C1 segment of cervical spinal cord (tissue), 14 donors: ENCODE measurements around the gene CLIP2.
"Not testable (repeated sequence)": the region's sequence is repeated elsewhere in the genome, so short reads cannot be mapped to it uniquely, and the experiment has no call there.

Source experiments
- DNase-seq, 14 donors: peaks; one replicate each; lab custom pipeline; 2025; lab: John Stamatoyannopoulos, UW

Gene CLIP2

DNA sequence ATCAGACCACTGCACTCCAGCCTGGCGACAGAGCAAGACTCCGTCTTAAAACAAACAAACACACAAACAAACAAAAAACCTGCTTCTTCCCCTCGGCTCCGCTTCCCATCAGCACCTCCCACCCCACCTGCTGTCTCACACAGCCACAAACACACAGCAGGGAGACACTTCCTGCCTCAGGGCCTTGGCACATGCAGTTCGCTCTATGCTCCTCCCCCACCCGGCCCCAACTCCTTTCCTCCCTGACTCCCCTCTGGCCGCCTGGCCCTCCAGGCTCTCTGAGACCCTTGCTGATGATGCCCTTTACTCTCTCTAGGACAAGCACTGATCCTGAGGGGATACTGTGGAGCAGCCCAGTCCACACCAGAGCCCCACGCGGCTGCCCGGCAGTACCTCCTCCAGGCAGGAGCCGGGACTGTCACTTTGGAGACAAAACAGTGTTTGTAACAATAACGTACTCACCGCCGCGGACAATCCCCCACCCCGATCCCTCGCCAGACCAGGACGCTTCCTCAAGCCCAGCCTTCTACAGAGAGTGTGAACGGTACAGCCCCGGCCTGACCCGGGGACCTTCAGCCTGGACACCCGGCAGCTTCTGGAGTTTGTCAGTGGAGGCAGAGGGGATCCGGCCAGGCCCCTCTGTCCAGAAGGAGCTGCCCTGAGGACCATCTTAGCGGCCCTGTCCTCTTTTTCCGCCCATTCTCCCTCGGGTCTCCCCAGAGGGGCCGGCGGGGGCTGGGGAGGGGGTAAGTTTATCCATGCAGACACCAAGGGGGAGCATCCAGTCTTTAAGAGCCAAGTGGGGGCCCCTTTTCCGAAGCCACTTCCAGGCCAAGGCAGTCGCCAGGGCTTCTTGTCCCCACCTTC is 114.5 kb downstream of the CLIP2 start:
- DNase-seq: no peak

GRCh38 chr7:74404388-74404700 is 115.1 kb downstream of the CLIP2 start:
- DNase-seq: no peak

DNA sequence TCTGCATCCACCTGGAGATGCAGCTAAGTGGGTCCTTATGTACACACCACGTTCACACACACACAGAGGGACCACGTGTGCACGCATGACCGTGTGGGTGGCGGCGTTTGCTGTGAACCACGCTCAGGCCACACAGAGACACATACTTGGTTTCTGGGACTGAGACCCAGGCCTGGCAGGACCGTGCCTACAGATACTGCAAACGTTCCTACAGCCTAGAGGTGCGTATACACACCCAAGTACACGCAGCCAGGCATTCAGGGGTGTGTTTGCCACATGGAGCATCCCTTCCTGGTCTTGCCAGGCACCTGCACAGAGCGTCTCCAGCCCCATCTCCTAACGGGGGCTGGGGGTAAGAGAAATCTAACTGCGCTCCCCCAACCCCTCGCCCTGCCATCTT is 115.5 kb downstream of the CLIP2 start:
- no peak for DNase-seq

DNA sequence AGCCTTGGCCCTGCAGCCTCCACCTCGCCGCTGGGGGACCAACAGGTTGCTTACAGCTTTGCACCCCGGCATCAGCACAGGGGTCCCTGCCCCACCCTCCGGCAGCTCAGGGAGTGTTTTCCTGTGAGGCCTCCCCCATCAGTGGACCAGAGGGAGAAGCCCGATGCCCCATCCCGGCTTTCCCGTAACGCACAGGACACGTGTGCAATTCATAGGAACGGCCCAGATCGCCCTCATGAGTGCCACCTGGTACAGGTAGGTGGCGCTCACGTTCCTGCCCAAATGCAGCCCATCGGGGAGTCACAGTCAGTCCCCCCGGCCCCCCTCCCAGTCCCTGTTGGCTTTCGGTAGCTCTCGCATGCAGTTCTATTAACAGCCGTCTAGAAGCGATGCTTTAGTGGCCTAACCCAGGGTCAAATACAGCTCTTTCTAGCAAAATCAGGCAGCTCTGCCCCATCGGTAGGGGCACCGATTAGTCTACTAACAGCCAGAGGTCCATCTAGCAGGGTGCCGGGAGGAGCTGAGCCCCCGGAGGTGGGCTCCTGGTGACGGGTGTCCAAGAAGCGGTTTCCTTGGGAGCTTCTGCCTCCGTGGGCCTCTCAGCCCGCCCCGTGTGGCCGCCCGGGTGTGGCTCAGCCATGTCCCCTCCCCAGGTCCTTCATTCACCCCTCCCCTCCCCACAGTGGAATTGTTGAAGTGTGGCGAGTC is 116.1 kb downstream of the CLIP2 start:
- DNase-seq: no peak

DNA sequence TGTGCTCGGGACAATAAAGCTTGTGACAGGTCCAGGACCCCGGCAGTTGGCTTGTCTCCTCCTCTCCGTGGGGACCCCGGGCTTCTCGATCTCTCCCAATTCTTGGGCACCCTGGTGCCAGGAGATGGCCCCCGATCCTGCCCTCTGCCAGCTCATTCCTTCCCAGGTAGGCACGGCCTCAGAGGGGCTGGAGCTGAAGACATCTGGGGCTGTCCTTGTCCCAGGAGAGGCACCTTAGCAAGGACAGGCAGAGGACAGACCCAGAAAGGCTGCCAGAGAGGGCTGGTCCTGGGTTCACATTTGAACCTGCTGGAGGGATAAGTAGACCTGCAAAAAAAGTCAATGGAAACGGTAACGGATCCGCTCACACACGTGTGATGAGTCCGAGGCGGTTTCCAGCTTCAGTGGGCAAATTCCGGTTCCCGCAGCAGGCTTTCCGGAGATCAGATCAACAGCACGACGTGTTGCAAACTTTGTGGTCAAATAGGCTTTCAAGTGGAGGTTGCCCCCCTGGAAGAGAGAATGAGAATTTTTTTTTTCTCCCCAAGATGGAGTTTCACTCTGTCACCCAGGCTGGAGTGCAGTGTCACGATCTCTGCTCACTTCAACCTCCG is 116.8 kb downstream of the CLIP2 start:
- no peak for DNase-seq

DNA sequence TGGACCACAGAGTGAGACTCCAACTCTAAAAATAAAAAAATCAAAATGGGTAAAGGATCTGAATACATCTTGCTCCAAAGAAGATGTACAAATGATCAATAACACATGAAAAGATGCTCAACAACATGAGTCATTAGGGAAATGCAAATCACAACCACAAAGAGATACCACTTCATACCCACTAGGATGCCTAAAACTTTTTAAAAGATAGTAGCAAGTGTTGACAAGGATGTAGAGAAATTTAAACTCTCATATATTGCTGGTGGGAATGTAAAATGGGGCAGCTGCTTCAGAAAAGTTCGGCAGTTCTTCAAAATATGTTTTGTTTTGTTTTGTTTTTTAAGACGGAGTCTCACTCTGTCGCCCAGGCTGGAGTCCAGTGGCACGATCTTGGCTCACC is 118.8 kb downstream of the CLIP2 start:
- no peak for DNase-seq

GRCh38 chr7:74409571-74409970 is 120.4 kb downstream of the CLIP2 start:
- no peak for DNase-seq

GRCh38 chr7:74410772-74411171 is 121.6 kb downstream of the CLIP2 start:
- DNase-seq: no peak

DNA sequence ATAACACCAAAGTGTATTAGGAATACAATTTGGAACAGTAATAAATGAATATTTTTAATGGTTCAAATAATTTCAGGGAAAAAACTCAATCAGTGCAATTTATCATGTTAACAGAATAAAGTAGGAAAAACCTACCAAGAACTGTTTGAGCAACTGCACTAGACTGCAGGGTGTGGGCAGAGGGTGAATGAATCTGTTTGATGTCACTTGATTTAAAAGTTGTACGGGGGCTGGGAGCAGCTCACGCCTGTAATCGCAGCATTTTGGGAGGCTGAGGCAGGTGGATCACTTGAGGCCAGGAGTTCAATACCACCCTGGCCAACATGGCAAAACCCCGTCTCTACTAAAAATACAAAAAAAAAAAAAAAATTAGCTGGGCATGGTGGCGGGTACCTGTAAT is 122.4 kb downstream of the CLIP2 start:
- not testable (repeated sequence) for DNase-seq

DNA sequence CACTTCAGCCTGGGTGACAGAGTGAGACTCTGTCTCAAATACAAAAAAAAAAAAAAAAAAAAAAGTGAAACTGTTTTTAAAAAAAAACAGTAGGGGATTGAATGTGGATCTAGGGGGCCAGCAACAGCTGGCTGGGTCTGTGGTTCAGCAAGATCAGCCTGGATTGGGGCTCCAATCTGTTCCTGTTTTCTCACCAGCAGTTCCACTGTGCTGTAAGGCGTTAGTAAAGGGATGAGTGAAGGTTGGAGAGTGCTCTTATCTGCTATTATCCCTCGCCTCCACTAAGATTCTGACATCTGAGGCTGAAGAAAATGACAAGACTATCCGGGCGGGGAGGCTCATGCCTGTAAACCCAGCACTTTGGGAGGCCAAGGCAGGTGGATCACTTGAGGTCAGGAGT is 122.8 kb downstream of the CLIP2 start:
- DNase-seq: no peak

GRCh38 chr7:74412603-74413002 is 123.4 kb downstream of the CLIP2 start:
- no peak for DNase-seq

GRCh38 chr7:74414595-74415333 is 125.6 kb downstream of the CLIP2 start:
- DNase-seq: not testable (repeated sequence)

GRCh38 chr7:74417419-74417971 is 128.3 kb downstream of the CLIP2 start:
- DNase-seq: peak in 12 of 14 donors; percentile 21 to 74 (median 49)

DNA sequence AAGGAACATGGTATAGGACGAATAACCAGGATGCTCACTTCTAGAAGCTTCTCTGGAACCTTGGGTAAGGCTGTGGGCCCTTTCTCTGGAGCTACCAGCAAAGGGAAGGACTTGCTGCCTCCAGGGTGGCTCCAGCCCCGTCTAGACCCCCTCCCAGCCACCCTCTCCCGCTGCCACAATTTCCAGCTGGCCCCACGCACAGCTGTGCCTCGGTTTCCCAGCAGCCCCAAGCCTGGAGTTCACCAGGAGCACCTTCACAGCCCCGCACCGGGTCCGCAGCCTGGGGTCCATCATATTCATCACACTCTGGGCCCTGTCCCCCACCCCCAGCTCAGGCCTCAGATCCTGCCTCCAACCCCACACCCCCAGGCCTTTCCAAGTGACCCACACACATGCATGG is 128.9 kb downstream of the CLIP2 start:
- no peak for DNase-seq

DNA sequence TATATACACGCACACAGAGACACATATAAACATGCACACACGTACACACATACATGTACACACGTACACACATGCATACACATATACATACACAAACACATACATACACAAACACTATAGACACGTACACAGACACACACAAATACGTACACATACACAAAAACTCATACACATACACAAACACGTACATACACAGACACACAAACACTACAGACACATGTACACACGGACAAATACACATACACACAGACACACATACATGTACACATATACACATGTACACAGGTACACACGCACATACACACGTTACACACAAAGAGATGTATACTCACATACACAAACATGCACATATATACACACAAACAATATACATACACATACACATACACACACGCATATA is 129.3 kb downstream of the CLIP2 start:
- no peak for DNase-seq

DNA sequence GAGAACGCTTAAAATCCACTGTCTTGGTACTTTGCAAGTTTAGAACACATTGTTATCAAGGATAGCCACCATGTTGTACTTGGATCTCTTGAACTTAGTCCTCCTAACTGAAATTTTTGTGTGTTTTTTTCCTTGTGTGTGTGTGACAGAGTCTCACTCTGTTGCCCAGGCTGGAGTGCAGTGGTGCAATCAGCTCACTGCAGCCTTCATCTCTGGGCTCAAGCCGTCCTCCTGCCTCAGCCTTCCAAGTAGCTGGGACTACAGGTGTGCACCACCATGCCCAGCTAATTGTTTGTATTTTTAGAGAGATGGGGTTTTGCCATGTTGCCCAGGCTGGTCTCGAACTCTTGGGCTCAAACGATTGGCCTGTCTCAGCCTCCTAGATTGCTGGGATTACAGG is 130.0 kb downstream of the CLIP2 start:
- DNase-seq: not testable (repeated sequence)

DNA sequence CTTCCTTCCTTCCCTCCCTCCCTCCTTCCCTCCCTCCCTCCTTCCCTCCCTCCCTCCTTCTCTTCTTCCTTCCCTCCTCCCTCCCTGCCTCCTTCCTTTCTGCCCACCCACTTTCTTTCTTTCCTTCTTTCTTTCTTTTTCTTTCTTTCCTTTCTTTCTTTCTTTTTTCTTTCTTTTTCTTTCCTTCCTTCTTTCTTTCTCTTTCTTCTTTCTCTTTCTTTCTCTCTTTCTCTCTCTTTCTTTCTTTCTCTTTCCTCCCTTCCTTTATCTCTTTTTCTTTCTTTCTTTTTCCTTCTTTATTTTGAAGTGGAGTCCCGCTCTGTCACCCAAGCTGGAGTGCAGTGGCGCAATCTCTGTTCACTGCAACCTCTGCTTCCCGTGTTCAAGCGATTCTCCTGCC is 130.8 kb downstream of the CLIP2 start:
- no peak for DNase-seq

DNA sequence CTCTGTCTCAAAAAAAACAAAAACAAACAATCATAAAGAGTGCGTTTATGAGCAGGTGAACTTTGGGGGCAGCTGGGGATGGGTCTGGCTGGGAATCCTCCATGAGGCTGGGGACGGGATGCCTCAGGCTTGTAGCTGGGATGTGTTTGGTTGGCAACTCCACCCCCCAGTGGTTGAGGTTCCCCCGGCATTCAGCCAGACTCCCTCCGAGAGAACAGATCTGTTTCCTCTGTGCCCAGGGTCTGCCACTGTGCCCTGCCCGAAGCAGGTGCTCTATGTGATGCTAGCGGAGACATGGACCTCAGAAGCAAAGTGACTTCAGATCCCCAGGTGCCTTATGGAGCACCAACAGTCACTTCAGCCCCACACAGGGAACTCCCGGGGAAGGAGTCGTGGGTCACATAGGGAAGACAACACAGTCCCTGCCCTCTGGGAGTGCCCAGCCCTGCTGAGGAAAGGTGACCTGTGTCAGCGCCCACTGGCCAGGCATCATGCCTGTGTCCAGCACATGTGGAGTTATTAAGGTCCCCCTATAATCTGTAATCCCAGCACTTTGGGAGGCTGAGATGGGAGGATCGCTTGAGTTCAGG is 135.2 kb downstream of the CLIP2 start:
- no peak for DNase-seq

DNA sequence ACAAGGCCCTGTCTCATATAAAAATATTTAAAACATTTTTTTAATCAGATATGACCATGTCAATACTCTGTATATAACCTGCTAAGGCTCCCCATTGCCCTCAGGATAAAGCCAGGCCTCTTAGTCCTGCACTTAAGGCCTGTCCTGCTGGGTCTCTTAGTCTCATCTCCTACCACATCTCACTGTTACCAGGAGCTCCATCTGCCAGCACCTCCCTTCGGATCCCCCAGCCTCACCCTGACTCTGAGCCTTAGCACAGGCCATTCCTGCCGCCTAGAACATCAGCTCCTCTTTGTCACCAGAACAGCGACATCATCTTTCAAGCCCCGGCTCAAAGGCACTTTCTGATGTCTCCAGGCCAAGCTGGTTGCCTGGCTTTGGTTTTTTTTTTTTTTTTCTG is 138.8 kb downstream of the CLIP2 start:
- DNase-seq: no peak

DNA sequence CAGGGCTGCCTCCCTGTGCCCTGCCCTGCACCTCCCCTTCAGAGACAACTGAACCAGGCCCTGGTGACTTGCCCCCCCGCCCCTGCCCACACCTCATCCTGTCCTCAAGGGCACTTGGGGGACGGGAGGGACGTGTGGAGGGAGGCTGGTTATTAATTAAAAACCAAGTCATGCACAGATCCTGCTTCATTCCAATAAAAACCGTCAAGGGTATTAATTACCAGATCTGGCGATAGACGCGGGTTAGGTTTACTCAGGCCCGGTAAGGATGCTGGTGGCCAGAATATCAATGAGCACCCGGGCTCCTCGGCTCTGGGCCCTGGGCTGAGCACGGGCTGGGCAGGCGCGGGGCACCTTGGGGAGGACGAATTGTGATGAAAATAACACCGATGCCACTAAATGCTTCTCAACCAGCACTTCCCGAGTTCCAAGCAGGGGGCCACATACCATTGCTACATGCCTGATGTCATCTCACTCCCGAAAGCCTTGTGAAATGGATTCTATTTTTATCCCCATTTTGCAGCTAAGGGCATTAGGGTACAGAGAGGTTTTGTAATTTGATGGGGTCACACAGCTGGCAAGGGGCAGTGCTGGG is 140.0 kb downstream of the CLIP2 start:
- DNase-seq: peak in 1 of 14 donors; percentile 4

DNA sequence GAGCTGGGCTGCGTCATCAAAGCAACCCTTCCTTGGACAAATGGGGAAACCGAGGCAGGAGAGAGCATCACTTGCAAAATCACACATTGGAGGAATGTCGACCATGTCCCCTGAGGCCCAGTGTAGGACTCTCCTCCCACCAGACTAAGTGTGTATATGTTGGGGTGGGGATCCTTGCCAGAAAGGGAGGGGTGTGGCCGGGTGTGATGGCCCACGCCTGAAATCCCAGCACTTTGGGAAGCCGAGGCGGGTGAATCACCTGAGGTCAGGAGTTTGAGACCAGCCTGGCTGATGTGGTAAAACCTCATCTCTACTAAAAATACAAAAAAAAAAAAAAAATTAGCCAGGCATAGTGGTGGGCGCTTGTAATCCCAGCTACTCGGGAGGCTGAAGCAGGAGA is 141.2 kb downstream of the CLIP2 start:
- DNase-seq: not testable (repeated sequence)
